Mesenchymal stem cell (in vitro differentiated cells and primary cell): ENCODE measurements around the gene TCHP.
"Not testable (repeated sequence)": the region's sequence is repeated elsewhere in the genome, so short reads cannot be mapped to it uniquely, and the experiment has no call there.

Source experiments
- DNase-seq: peaks from one replicate; pipeline ENCODE4 v3.0.0-alpha.2; 2013
- H2AFZ ChIP-seq: one replicate; pipeline ENCODE4 v1.6.1; 2013; ENCODE audit warnings: low read depth, mild to moderate bottlenecking, control low read depth, inconsistent platforms, low read length, moderate library complexity
- H2AK5ac ChIP-seq: 2 replicates; pipeline ENCODE4 v1.6.1; 2013; ENCODE audit warnings: low read length, moderate library complexity, mild to moderate bottlenecking, inconsistent platforms; ENCODE audit not compliant: severe bottlenecking
- H2BK120ac ChIP-seq: one replicate; pipeline ENCODE4 v1.6.1; 2013; ENCODE audit warnings: low read depth, mild to moderate bottlenecking, inconsistent platforms, low read length, moderate library complexity
- H2BK12ac ChIP-seq, 2 experiments: one replicate each; pipeline ENCODE4 v1.6.1; 2013; ENCODE audit warnings: inconsistent platforms in 2 of 2, low read length in 2 of 2, mild to moderate bottlenecking in 2 of 2, moderate library complexity in 2 of 2, control low read depth in 1 of 2
- H2BK15ac ChIP-seq: one replicate; pipeline ENCODE4 v1.6.1; 2013; ENCODE audit warnings: mild to moderate bottlenecking, low read depth, inconsistent platforms; ENCODE audit not compliant: poor library complexity, severe bottlenecking
- H2BK5ac ChIP-seq: 2 replicates; pipeline ENCODE4 v1.6.1; 2013; ENCODE audit warnings: low read depth, mild to moderate bottlenecking, low read length, control low read depth, inconsistent platforms; ENCODE audit not compliant: poor library complexity, severe bottlenecking
- H3K14ac ChIP-seq, 2 experiments: one replicate each; pipeline ENCODE4 v1.6.1; 2013; ENCODE audit warnings: inconsistent platforms in 2 of 2, low read length in 2 of 2, control low read depth in 1 of 2, mild to moderate bottlenecking in 1 of 2, moderate library complexity in 1 of 2
- H3K18ac ChIP-seq, 2 experiments: one replicate each; pipeline ENCODE4 v1.6.1; 2013; ENCODE audit warnings: inconsistent platforms in 2 of 2, low read length in 2 of 2, control low read depth in 1 of 2, low read depth in 1 of 2, mild to moderate bottlenecking in 1 of 2
- H3K23ac ChIP-seq, 2 experiments: one replicate each; pipeline ENCODE4 v1.6.1; 2013; ENCODE audit warnings: inconsistent platforms in 2 of 2, low read length in 2 of 2, mild to moderate bottlenecking in 2 of 2, moderate library complexity in 2 of 2, control low read depth in 1 of 2
- H3K27ac ChIP-seq: 2 replicates; pipeline ENCODE4 v1.5.1; 2013; ENCODE audit warnings: mild to moderate bottlenecking, moderate library complexity, low read length, control low read depth, inconsistent platforms; ENCODE audit not compliant: poor library complexity, severe bottlenecking
- H3K27me3 ChIP-seq, 2 experiments: 2 replicates each; pipeline versions ENCODE4 v1.6.1 to v1.7.0; 2013; ENCODE audit warnings: low read length in 2 of 2, mild to moderate bottlenecking in 2 of 2, moderate library complexity in 2 of 2, control low read depth in 1 of 2, inconsistent platforms in 1 of 2; ENCODE audit not compliant: control insufficient read depth in 1 of 2, insufficient read depth in 1 of 2
- H3K36me3 ChIP-seq, 2 experiments: 2 replicates each; pipeline versions ENCODE4 v1.6.1 to v1.7.0; 2013; ENCODE audit warnings: low read length in 2 of 2, control low read depth in 1 of 2, inconsistent platforms in 1 of 2, low read depth in 1 of 2, mild to moderate bottlenecking in 1 of 2; ENCODE audit not compliant: insufficient read depth in 2 of 2, control insufficient read depth in 1 of 2
- H3K4ac ChIP-seq, 2 experiments: one replicate each; pipeline ENCODE4 v1.6.1; 2013; ENCODE audit warnings: inconsistent platforms in 2 of 2, low read length in 2 of 2, mild to moderate bottlenecking in 2 of 2, moderate library complexity in 2 of 2, control low read depth in 1 of 2, low read depth in 1 of 2
- H3K4me1 ChIP-seq: 2 replicates; pipeline ENCODE4 v1.6.1; 2013; ENCODE audit warnings: low read depth, low read length, control low read depth; ENCODE audit not compliant: control insufficient read depth, insufficient read depth
- H3K4me2 ChIP-seq: 2 replicates; pipeline ENCODE4 v1.6.1; 2013; ENCODE audit warnings: low read length, mild to moderate bottlenecking, inconsistent platforms; ENCODE audit not compliant: poor library complexity, severe bottlenecking
- H3K4me3 ChIP-seq, 2 experiments: 2 replicates each; pipeline versions ENCODE4 v1.5.1 to v1.7.0; 2013; ENCODE audit warnings: low read length in 2 of 2, mild to moderate bottlenecking in 2 of 2, control low read depth in 1 of 2, low read depth in 1 of 2; ENCODE audit not compliant: insufficient read depth in 1 of 2
- H3K79me1 ChIP-seq: replicated peaks from 2 replicates; pipeline ENCODE4 v1.6.1; 2013; ENCODE audit warnings: mild to moderate bottlenecking, control low read depth, low read length, inconsistent platforms; ENCODE audit not compliant: poor library complexity, severe bottlenecking
- H3K9ac ChIP-seq: 2 replicates; pipeline ENCODE4 v1.7.0; 2013; ENCODE audit warnings: mild to moderate bottlenecking, low read length, moderate library complexity
- H3K9me3 ChIP-seq: 2 replicates; pipeline ENCODE4 v1.7.0; 2013; ENCODE audit warnings: mild to moderate bottlenecking, low read length; ENCODE audit not compliant: control insufficient read depth
- H4K8ac ChIP-seq: one replicate; pipeline ENCODE4 v1.6.1; 2013; ENCODE audit warnings: inconsistent platforms, mild to moderate bottlenecking, low read length, moderate library complexity
- H4K91ac ChIP-seq: one replicate; pipeline ENCODE4 v1.6.1; 2013; ENCODE audit warnings: mild to moderate bottlenecking, low read length, inconsistent platforms
- WGBS: methylation state at CpG from one replicate; pipeline ENCODE4 v1.1.7; 2013; ENCODE audit warnings: mixed read lengths; 5-methylcytosine and 5-hydroxymethylcytosine counted together

TCHP gene

DNA sequence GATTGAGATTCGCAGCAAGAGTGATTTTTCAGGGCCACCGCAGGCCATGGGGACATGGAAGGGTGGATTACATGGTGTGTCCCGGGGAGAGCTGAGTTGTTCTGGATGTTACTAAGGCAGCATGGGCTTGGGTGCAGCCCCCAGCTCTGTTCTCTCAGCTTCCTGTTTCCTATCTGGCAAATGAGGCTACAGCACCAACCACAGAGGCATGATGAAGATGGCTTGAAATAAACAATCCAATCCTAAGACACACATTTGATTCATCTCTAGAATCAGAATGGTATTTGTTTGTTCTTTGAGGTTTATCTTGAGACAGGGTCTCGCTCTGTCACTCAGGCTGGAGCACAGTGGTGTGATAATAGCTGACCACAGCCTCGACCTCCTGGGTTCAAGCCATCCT, 41.3 kb upstream of the TCHP start:
- H3K4me3 ChIP-seq, result no peak overlapping the region
- no peak overlapping the region for H2AK5ac ChIP-seq
- no peaks in the 10 kb centered on the region for H3K9me3 ChIP-seq
- no peak overlapping the region for H4K91ac ChIP-seq
- H3K14ac ChIP-seq, result no peak overlapping the region
- no peak overlapping the region for H3K4ac ChIP-seq
- 69% methylated on average over 5 of the region's 5 CpGs for WGBS
- no peak overlapping the region for H3K23ac ChIP-seq
- peaks cover 11% of the 10 kb centered on the region for H3K79me1 ChIP-seq
- H3K27ac ChIP-seq, result no peak overlapping the region
- H3K4me2 ChIP-seq, result no peak overlapping the region
- no peak overlapping the region for H3K9ac ChIP-seq
- H3K36me3 ChIP-seq, result peaks cover 44 to 58% of the 10 kb centered on the region in 2 experiments
- no peak overlapping the region for H4K8ac ChIP-seq
- no peak overlapping the region for H2BK5ac ChIP-seq
- no peak overlapping the region for H2BK12ac ChIP-seq
- H3K27me3 ChIP-seq, result no peaks in the 10 kb centered on the region
- H2AFZ ChIP-seq, result no peak overlapping the region
- peaks cover 15% of the 10 kb centered on the region for H3K4me1 ChIP-seq
- no peak overlapping the region for H3K18ac ChIP-seq
- no peak overlapping the region for H2BK120ac ChIP-seq
- DNase-seq, result no peak
- H2BK15ac ChIP-seq, result peak overlapping the region; percentile 8

DNA sequence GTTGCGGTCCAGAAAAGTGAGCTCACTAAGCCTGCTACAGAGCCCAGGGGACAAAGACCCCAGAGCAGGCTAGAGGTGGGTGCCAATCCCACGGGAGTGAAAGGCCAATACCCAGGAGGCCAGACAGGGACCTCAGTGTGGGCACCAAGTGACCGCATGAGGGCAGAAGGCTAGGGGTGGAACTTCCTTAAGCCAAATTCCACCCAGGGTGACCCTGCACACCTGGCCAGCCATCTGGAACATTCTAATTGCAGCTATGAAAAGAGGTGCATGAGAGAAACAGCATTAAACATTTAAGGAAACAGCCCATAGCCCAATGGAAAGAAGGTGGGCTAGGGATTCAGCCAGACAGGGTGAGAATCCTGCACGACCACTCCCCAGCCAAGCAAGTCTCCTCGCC, 39.1 kb upstream of the TCHP start:
- no peak overlapping the region for H4K8ac ChIP-seq
- peaks cover 28 to 37% of the 10 kb centered on the region in 2 experiments for H3K36me3 ChIP-seq
- no peaks in the 10 kb centered on the region for H3K9me3 ChIP-seq
- H3K9ac ChIP-seq, result no peak overlapping the region
- no peak overlapping the region for H3K23ac ChIP-seq
- DNase-seq, result no peak
- peaks cover 23% of the 10 kb centered on the region for H3K4me1 ChIP-seq
- H2BK12ac ChIP-seq, result no peak overlapping the region
- no peak overlapping the region for H2BK15ac ChIP-seq
- no peak overlapping the region for H4K91ac ChIP-seq
- H3K4me3 ChIP-seq, result no peak overlapping the region
- no peak overlapping the region for H3K18ac ChIP-seq
- no peak overlapping the region for H2BK5ac ChIP-seq
- no peak overlapping the region for H2BK120ac ChIP-seq
- no peak overlapping the region for H3K4me2 ChIP-seq
- H2AFZ ChIP-seq, result no peak overlapping the region
- WGBS, result 100% methylated on average over 3 of the region's 5 CpGs
- H2AK5ac ChIP-seq, result no peak overlapping the region
- no peak overlapping the region for H3K4ac ChIP-seq
- no peak overlapping the region for H3K14ac ChIP-seq
- H3K79me1 ChIP-seq, result peaks cover 18% of the 10 kb centered on the region
- no peak overlapping the region for H3K27ac ChIP-seq
- H3K27me3 ChIP-seq, result no peaks in the 10 kb centered on the region

DNA sequence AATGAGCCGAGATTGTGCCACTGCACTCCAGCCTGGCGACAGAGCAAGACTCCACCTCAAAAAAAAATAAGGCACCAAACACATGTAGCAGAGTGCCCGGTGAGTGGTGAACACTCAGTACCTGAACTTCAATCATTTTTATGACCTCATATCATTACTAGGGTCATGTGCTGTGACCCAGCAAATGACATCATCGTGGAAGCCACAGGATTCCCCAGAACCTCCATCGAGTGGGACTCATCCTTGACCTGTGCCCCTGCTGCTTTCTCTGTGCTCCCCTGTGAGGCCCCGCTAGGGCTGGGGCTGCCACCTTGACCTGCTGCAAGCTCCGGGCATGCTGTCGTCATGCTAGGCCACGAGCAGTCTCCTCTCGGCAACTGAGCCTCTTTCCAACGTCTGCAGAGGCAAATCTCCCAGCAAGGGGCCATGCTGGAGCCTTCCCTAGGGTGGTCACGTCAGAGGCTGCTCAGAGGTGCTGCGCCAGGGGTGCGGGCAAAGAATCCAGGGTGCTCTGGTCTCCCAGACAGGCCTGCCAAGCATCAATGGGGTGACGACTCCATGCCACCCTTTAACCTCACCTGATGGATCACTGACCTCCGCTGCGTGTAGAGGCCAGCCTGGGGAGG, 38.3 kb upstream of the TCHP start:
- Histone ChIP-seq H2BK120ac (no peak overlapping the region), H3K4me3 (no peak overlapping the region), H3K14ac (no peak overlapping the region), H2BK15ac (no peak overlapping the region), H3K27ac (no peak overlapping the region), H3K79me1 (peaks cover 22% of the 10 kb centered on the region), H4K91ac (peak overlapping the region; percentile 47), H2AK5ac (no peak overlapping the region), H3K4me2 (no peak overlapping the region), H3K9me3 (no peaks in the 10 kb centered on the region), H2AFZ (no peak overlapping the region), H2BK5ac (no peak overlapping the region), H3K4ac (no peak overlapping the region), H3K23ac (no peak overlapping the region), H4K8ac (peak overlapping the region; percentile 55), H3K27me3 (no peaks in the 10 kb centered on the region), H2BK12ac (no peak overlapping the region), H3K36me3 (peaks cover 20 to 30% of the 10 kb centered on the region in 2 experiments), H3K18ac (no peak overlapping the region), H3K9ac (no peak overlapping the region), H3K4me1 (peaks cover 23% of the 10 kb centered on the region)
- no peak for DNase-seq
- 80% methylated on average over 17 of the region's 17 CpGs for WGBS

DNA sequence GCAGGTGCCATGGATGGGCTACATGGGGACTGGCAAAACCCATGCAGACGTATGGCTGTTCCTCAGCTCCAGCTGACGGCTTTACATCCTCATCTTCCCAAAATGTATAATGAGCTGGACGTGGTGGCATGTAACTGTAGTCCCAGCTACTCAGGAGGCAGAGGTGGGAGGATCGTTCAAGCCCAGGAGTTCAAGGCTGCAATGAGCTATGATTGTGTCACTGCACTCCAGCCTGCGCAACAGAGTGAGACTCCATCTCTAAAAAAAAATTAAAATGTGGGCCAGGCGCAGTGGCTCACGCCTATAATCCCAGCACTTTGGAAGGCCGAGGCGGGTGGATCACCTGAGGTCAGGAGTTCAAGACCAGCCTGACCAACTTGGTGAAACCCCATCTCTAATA, 37.6 kb upstream of the TCHP start:
- H3K4me1 ChIP-seq, result peaks cover 23% of the 10 kb centered on the region
- not testable (repeated sequence) for H2AFZ ChIP-seq, H3K27me3 ChIP-seq, H2BK15ac ChIP-seq, H2BK12ac ChIP-seq, DNase-seq, H3K14ac ChIP-seq, H4K8ac ChIP-seq, H4K91ac ChIP-seq, H3K9me3 ChIP-seq, H3K18ac ChIP-seq, H2BK5ac ChIP-seq, H3K23ac ChIP-seq, H2BK120ac ChIP-seq, H3K4me2 ChIP-seq, H3K4ac ChIP-seq, H2AK5ac ChIP-seq, H3K9ac ChIP-seq, H3K27ac ChIP-seq, H3K4me3 ChIP-seq
- H3K79me1 ChIP-seq, result peaks cover 23% of the 10 kb centered on the region
- H3K36me3 ChIP-seq, result peaks cover 14 to 23% of the 10 kb centered on the region in 2 experiments
- WGBS, result over 99% methylated on average over 9 of the region's 9 CpGs
